Astrocyte of the spinal cord (primary cell): ENCODE results near the gene TMLHE.
"Not testable (repeated sequence)": the region's sequence is repeated elsewhere in the genome, so short reads cannot be mapped to it uniquely, and the experiment has no call there.

ENCODE experiments used
- DNase-seq: peaks from one replicate; pipeline ENCODE4 v3.0.0; 2011; ENCODE audit warnings: low read depth, low spot score
- H3K4me3 ChIP-seq: 2 replicates; pipeline ENCODE4 v1.5.1; 2011; ENCODE audit warnings: low read depth, mild to moderate bottlenecking, low read length, moderate library complexity
- CTCF ChIP-seq: IDR thresholded peaks from 2 replicates; pipeline ENCODE4 v1.5.1; 2012; ENCODE audit warnings: low read depth, mild to moderate bottlenecking, low read length, inconsistent platforms
- in situ Hi-C: cut with HindIII; loops from 2 replicates; pipeline ENCODE4 v1.10.0; 2017; ENCODE audit warnings: low sequenced_read_pairs

Gene TMLHE

DNA sequence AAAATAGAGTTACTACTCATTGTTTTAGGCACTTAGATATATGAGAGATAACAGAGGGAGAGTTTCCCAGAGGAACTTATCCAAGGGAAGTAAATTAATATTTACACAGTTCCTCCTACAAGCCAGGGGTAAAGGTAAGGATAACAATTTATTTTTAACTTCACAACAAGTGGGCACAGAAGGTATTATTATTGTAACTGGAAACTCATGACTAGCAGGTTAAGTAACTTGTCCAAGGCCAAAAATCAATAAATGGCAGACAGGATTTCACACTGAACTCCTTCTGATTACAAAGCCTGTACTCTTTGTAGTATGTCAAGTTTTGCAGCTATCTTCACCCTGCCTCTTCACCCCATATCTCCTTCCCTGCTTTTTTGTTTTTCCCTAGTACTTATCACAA, 107.5 kb downstream of the TMLHE start:
- no peak for DNase-seq
- in situ Hi-C loops, result no loop called here
- no peak overlapping the region for H3K4me3 ChIP-seq
- no peak for TF ChIP-seq CTCF

GRCh38 chrX:155495134-155495533, 117.6 kb downstream of the TMLHE start:
- in situ Hi-C loops, DNase-seq, H3K4me3 ChIP-seq: not testable (repeated sequence)

DNA sequence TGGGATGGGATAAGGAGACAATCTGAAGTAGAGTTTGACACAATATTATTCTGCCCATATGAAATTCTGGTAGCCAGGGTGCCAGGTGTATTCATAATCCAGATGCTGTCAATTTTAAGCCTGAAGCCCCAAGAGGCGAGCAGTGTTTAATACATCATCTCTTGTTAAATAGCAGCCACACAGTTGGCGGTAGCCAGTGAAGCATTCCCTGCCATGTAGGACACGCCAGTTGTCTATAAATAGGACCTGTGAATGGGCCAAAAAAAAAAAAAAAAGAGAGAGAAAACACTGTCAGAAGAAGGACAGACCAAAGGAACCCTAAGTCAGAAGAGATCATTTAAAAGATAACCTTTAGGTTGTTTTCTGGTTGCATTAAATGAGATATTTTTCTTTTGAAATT, 121.3 kb downstream of the TMLHE start:
- H3K4me3 ChIP-seq, in situ Hi-C loops, DNase-seq: not testable (repeated sequence)

- H3K4me3 ChIP-seq, in situ Hi-C loops, DNase-seq: not testable (repeated sequence)
These were observed 135.6 kb downstream of the TMLHE start for GRCh38 chrX:155477136-155477535.

- H3K4me3 ChIP-seq, in situ Hi-C loops, DNase-seq: not testable (repeated sequence)
These were observed 146.3 kb downstream of the TMLHE start for GRCh38 chrX:155466269-155466938.

- in situ Hi-C loops, DNase-seq, H3K4me3 ChIP-seq: not testable (repeated sequence)
These were observed 152.3 kb downstream of the TMLHE start for GRCh38 chrX:155460501-155460900.

DNA sequence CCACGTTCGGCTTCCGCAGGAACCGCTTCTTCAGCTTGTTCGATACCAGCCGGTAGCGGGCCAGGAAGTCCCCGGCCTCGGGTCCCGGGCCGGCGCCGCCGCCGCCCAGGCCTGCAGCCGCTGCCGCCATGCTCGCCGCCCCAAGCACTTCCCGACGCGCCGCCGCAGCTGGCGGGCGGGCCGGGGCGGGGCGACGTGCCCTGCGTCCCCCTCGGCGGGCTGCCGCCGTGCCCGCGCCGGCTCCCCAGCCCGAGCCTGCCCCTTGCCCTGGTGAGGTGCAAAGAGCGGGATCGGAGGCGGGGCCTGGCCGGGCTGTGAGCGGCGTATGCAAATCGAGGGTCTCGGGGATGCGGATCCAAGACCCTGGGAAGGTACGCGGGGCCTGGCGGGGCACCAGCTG, 154.3 kb downstream of the TMLHE start, which contains the start of gene F8A3:
F8A3 (minus strand) TSS at position 150 of the 400 bp plus-strand sequence; CDS start at position 130, 20 bp downstream.
- in situ Hi-C loops, H3K4me3 ChIP-seq, DNase-seq: not testable (repeated sequence)

GRCh38 chrX:155457761-155458447, 154.8 kb downstream of the TMLHE start:
- DNase-seq, in situ Hi-C loops, H3K4me3 ChIP-seq: not testable (repeated sequence)

DNA sequence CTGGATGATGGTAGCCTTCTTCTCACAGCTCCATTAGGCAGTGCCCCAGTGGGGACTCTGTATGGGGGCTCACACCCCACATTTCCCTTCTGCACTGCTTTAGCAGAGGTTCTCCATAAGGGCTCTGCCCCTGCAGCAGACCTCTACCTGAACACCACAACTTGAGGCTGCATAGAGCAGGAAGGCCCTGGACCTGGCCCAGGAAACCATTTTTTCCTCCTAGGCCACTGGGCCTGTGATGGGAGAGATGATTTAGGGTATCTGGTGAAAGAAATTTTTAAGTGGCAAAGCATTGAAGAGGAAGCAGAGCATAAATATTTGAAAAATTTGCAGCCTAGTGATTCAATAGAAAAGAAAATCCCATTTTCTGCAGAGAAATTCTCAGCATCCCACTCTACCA, 171.7 kb downstream of the TMLHE start:
- DNase-seq, result no peak
- no peak overlapping the region for H3K4me3 ChIP-seq
- in situ Hi-C loops, result no loop called here
- no peak for TF ChIP-seq CTCF
